Fibroblast of villous mesenchyme (primary cell): ENCODE measurements around the gene PRAMEF20. TPM values are rescaled to one million over a fixed set of nuclear protein-coding genes. Genes with fewer than 3 reads are reported as not detected.

Source experiments
- DNase-seq: peaks from one replicate; pipeline ENCODE4 v3.0.0-alpha.2; 2010; ENCODE audit warnings: low read depth
- H3K4me3 ChIP-seq: 2 replicates; pipeline ENCODE4 v1.5.1; 2011; ENCODE audit warnings: low read depth, mild to moderate bottlenecking, low read length
- CTCF ChIP-seq: IDR thresholded peaks from 2 replicates; pipeline ENCODE4 v1.5.1; 2012; ENCODE audit warnings: low read depth, mild to moderate bottlenecking, low read length; ENCODE audit not compliant: insufficient read depth
- total RNA-seq: library from RNA; depleted of rRNA; stranded (reverse); fragments of >200 nt; gene quantifications from 2 replicates; pipeline ENCODE4 v1.2.3, GENCODE V29; 2012

Gene PRAMEF20
- total RNA-seq, 1 donor, result not detected

DNA sequence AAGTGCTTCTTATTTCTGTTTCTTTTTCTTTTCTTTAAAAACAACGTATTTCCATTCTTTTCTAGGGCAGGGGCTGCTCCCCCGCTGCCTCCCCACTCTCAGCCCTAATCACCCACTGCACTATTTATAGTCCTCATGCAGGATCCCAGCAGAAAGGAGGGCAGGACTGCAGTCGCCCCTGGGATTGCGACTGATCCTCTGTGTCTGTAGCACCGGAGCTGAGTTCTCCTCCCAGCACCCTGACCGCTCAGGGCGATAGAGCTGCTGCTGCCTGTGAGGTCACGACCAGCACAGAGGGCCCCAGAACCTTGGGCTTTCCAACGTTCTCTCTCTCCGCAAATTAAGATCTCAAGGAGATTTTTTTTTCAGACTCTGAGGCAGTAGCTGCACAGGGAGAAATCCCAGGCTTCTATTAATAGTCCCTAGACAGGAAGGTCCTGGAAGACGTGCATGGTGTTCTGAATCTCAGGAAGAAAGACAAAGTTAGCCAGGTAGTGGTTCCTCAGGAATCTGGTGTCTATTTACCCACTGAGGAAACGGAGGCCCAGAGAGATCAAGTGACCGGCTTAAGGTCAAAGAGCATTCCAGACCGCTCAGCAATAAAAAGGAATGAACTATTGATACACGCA is 46.8 kb downstream of the PRAMEF20 start:
- no peak for TF ChIP-seq CTCF

GRCh38 chr1:13461977-13462376 is 51.7 kb downstream of the PRAMEF20 start:
- no peak for TF ChIP-seq CTCF
- H3K4me3 ChIP-seq, result no peak overlapping the region
- no peak for DNase-seq

More for the DNA sequence above, 46.8 kb downstream of the PRAMEF20 start:
- DNase-seq, result no peak
- no peak overlapping the region for H3K4me3 ChIP-seq

- no peak for TF ChIP-seq CTCF
- H3K4me3 ChIP-seq, result no peak overlapping the region
- DNase-seq, result no peak
Measured at GRCh38 chr1:13462682-13463081, 52.4 kb downstream of the PRAMEF20 start.

- DNase-seq, result no peak
- no peak for TF ChIP-seq CTCF
- H3K4me3 ChIP-seq, result no peak overlapping the region
Measured at GRCh38 chr1:13465515-13465914, 55.3 kb downstream of the PRAMEF20 start.

DNA sequence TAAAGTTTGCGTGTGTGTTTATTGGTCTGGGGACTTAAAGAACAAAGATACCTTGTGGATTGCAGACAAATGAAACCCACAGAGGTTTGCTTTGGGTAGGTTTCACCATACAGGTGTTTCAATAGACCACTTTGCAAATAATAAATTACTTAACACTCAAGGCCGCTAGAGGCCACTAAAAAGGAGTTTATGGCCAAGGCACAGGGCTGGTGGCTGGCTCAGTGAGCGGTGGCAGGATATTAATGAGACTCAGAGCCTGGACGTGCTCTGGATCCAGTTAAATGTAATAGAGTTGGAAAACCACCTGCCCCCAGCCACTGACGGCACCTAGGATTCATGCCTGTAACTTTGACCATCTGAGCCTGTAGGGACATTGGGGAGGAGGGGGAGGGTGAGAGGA is 59.1 kb downstream of the PRAMEF20 start:
- H3K4me3 ChIP-seq, result no peak overlapping the region
- TF ChIP-seq CTCF, result peak; percentile 16
- DNase-seq, result peak; percentile 5

Other genes with a start within 250 kb of the PRAMEF20 start
- gene HNRNPCL4, start 244.8 kb upstream of the PRAMEF20 start, total RNA-seq, result not detected in 2 replicates
- gene PRAMEF9, start 238.6 kb upstream of the PRAMEF20 start, total RNA-seq, result not detected in 2 replicates
- gene PRAMEF13, start 209.0 kb upstream of the PRAMEF20 start, total RNA-seq, result not detected in 2 replicates
- not detected in 2 replicates for gene PRAMEF18, start 184.3 kb upstream of the PRAMEF20 start, total RNA-seq
- not detected in 2 replicates for gene PRAMEF5, start 156.3 kb upstream of the PRAMEF20 start, total RNA-seq
- gene PRAMEF8, start 125.3 kb upstream of the PRAMEF20 start, total RNA-seq, result not detected in 2 replicates
- gene PRAMEF33, start 106.9 kb upstream of the PRAMEF20 start, total RNA-seq, result not detected in 2 replicates
- gene PRAMEF15, start 94.9 kb upstream of the PRAMEF20 start, total RNA-seq, result not detected in 2 replicates
- gene PRAMEF14, start 63.3 kb upstream of the PRAMEF20 start, total RNA-seq, result not detected in 2 replicates
- not detected in 2 replicates for gene PRAMEF19, start 38.5 kb upstream of the PRAMEF20 start, total RNA-seq
- not detected in 2 replicates for gene PRAMEF17, start 20.8 kb upstream of the PRAMEF20 start, total RNA-seq
- not detected in 2 replicates for gene LRRC38, start 103.6 kb downstream of the PRAMEF20 start, total RNA-seq
- gene PDPN, start 173.4 kb downstream of the PRAMEF20 start, total RNA-seq, result 28.7 and 32.8 TPM in 2 replicates